Kidney (tissue), 14 donors: ENCODE results near the gene TRAF3. TPM values are rescaled to one million over a fixed set of nuclear protein-coding genes. Genes with fewer than 3 reads are reported as not detected.

Experiments
- DNase-seq, 5 donors: peaks; one replicate each; pipeline ENCODE4 v3.0.0-alpha.2; 2013 to 2020
- FAIRE-seq: peaks from 2 replicates; lab custom pipeline; 2012; peaks lifted over from hg19 to GRCh38; lab: Jason Lieb, UNC
- H3K27ac ChIP-seq, 2 donors: one replicate each; pipeline ENCODE4 v1.7.0; 2013; ENCODE audit warnings: low read depth in 2 of 2, low read length in 2 of 2, inconsistent platforms in 1 of 2
- H3K27me3 ChIP-seq: one replicate; pipeline ENCODE4 v1.7.1; 2013; ENCODE audit warnings: low read length, inconsistent platforms; ENCODE audit not compliant: control insufficient read depth, insufficient read depth
- H3K36me3 ChIP-seq, 3 donors: one replicate each; pipeline versions ENCODE4 v1.7.0 to v1.7.1; 2013; ENCODE audit warnings: low read length in 3 of 3, control low read depth in 1 of 3, inconsistent platforms in 1 of 3; ENCODE audit not compliant: insufficient read depth in 3 of 3, control insufficient read depth in 2 of 3
- H3K4me1 ChIP-seq, 3 donors: one replicate each; pipeline versions ENCODE4 v1.7.0 to v1.7.1; 2013; ENCODE audit warnings: low read length in 3 of 3, inconsistent platforms in 1 of 3, low read depth in 1 of 3; ENCODE audit not compliant: control insufficient read depth in 2 of 3, insufficient read depth in 2 of 3
- H3K4me3 ChIP-seq, 3 donors: one replicate each; pipeline versions ENCODE4 v1.7.0 to v1.8.1; 2013; ENCODE audit warnings: low read length in 3 of 3, control low read depth in 1 of 3, inconsistent platforms in 1 of 3
- H3K9ac ChIP-seq, 3 donors: one replicate each; pipeline versions ENCODE4 v1.7.0 to v1.7.1; 2013; ENCODE audit warnings: low read length in 3 of 3, control low read depth in 1 of 3, inconsistent platforms in 1 of 3
- H3K9me3 ChIP-seq, 3 donors: one replicate each; pipeline versions ENCODE4 v1.7.0 to v1.7.1; 2013; ENCODE audit warnings: low read length in 3 of 3, control low read depth in 1 of 3, inconsistent platforms in 1 of 3; ENCODE audit not compliant: control insufficient read depth in 2 of 3, insufficient read depth in 1 of 3
- intact Hi-C: fragments of 100-400 bp; cut with DNase I; formaldehyde crosslinking; loops from one replicate; pipeline ENCODE4 v1.11.1; 2022
- polyA plus RNA-seq: library from polyadenylated mRNA; stranded (reverse); fragments of 350-450 nt; fragmentation: Illumina TruSeq; extraction: RNeasy Lipid Tissue Mini Kit (QIAGEN cat#74804); gene quantifications from one replicate; pipeline ENCODE4 v1.2.3, GENCODE V29; 2014; ENCODE audit warnings: low read depth, low replicate concordance; ENCODE audit not compliant: insufficient read depth
- total RNA-seq: library from RNA; stranded (reverse); fragmentation: NEBNext Ultra II Directional; extraction: Animal tissue kit (Norgen Biotek cat#: 25700); gene quantifications from one replicate; pipeline ENCODE4 v1.2.1, GENCODE V29; 2021
- TF ChIP-seq, protein P1 (sequence below): IDR thresholded peaks from 3 replicates; pipeline ENCODE4 v1.5.1; 2012; ENCODE audit warnings: mild to moderate bottlenecking, moderate library complexity, borderline replicate concordance; ENCODE audit not compliant: insufficient read depth; ENCODE audit errors: extremely low read depth
- donor health status: control.
- donor health status: control.
- donor health status: control.
- donor health status: control.
- donor health status: control.
- donor health status: DM: yes; HTN: yes; CAD: no.
- donor health status: Normal renal cell carcinoma (clear cell type).

Gene TRAF3
- total and polyA plus RNA-seq, 2 donors from 2014 or later = 5.2 to 35.4 TPM

DNA sequence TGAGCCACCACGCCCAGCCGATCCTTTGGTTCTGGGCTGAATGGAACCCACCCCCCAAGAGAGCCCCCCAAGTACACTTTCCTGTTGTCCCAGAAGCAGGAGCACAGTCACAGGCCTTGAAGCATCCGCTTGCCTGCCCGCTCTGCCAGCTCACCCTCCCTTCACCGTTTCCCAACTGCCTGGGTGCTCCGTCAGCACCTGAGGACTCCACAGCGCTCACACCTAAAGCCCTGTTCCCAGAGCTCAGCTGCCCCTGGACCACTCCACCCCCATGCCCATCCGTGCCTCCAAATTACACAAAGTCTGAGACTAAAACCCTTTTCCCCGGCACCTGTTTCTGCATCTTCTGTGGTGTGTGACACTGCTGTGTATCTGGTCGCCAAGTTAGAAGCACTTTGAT is 44.3 kb upstream of the TRAF3 start:
- peaks cover 0 to 6% (median 2%) of the 10 kb centered on the region in 3 donors for H3K36me3 ChIP-seq
- no peak overlapping the region for H3K27ac ChIP-seq
- no peaks in the 10 kb centered on the region for H3K27me3 ChIP-seq
- FAIRE-seq (no peak), DNase-seq (no peak)
- intact Hi-C loops = no loop called here
- TF ChIP-seq, protein P1, sequence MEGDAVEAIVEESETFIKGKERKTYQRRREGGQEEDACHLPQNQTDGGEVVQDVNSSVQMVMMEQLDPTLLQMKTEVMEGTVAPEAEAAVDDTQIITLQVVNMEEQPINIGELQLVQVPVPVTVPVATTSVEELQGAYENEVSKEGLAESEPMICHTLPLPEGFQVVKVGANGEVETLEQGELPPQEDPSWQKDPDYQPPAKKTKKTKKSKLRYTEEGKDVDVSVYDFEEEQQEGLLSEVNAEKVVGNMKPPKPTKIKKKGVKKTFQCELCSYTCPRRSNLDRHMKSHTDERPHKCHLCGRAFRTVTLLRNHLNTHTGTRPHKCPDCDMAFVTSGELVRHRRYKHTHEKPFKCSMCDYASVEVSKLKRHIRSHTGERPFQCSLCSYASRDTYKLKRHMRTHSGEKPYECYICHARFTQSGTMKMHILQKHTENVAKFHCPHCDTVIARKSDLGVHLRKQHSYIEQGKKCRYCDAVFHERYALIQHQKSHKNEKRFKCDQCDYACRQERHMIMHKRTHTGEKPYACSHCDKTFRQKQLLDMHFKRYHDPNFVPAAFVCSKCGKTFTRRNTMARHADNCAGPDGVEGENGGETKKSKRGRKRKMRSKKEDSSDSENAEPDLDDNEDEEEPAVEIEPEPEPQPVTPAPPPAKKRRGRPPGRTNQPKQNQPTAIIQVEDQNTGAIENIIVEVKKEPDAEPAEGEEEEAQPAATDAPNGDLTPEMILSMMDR = no peak
- no peaks in the 10 kb centered on the region for H3K4me1 ChIP-seq
- H3K4me3 ChIP-seq = no peak overlapping the region
- no peak overlapping the region for H3K9ac ChIP-seq
- H3K9me3 ChIP-seq = no peaks in the 10 kb centered on the region

DNA sequence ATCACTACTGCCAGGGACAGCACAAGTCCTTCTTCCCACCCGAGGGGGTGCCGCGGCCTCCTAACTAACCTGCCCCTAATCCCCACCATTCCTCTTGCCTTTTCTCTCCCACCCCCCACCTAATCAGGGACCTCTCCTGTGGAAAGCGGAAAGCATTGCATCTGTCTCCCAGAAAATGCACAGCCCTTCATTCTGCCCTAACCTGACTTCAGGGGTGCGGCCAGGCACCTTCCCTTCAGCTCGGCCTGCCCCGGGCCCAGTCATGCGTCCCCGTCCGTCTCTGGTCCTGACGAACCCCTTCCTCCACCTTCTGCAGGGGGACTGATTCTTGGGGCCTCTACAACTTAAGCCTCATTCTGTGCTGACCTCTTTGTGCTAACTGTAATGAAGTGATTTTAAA is 43.9 kb upstream of the TRAF3 start:
- Histone ChIP-seq H3K27ac (no peak overlapping the region), H3K36me3 (peaks cover 0 to 4% (median under 1%) of the 10 kb centered on the region in 3 donors), H3K4me1 (no peaks in the 10 kb centered on the region), H3K4me3 (no peak overlapping the region), H3K9me3 (no peaks in the 10 kb centered on the region), H3K9ac (no peak overlapping the region), H3K27me3 (no peaks in the 10 kb centered on the region)
- TF ChIP-seq, protein P1 = no peak
- DNase-seq = no peak
- no peak for FAIRE-seq
- intact Hi-C loops = no loop called here

DNA sequence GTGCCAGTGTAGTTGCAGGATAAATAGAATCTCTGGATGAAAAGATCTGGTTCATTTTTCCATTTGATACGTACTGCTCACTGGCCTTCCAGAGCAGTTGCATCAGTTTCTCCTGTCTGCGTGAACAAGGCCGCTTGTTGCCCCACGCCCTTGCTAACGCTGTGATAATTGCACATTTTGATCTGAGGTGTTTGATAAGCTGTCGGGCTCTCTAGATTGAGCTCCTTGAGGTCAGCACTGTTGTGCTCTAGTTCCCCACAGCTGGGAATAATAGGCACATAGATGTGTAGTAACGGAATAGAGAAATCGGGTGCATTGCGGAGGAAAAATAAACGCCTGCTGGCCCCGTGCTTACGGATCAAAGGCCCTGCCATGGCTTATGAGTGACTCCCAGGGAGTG is 42.8 kb upstream of the TRAF3 start:
- H3K4me3 ChIP-seq = no peak overlapping the region
- TF ChIP-seq, protein P1 = no peak
- DNase-seq = no peak
- no peak for FAIRE-seq
- H3K36me3 ChIP-seq = no peaks in the 10 kb centered on the region
- intact Hi-C loops = no loop called here
- H3K9me3 ChIP-seq = no peaks in the 10 kb centered on the region
- H3K27ac ChIP-seq = no peak overlapping the region
- H3K4me1 ChIP-seq = no peaks in the 10 kb centered on the region
- no peak overlapping the region for H3K9ac ChIP-seq
- H3K27me3 ChIP-seq = no peaks in the 10 kb centered on the region

DNA sequence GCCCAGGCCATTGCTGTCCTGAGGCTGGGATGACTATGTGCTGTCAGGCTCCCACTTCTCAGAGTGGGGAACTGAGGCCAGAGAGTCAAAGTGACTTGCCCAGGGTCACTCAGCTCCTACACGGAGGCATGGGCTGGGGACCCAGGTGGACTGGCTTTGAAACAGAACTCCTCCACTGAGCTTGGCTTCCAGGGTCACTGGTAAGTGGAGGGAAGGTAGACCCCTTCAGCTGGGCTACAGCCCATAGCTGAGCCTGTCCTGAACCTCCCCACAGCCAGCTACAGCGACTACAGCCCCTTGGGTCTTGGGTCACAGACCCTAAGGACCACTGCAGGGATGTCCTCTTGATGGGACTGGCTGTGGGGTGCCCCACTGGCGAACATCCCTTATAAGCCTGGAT is 40.3 kb upstream of the TRAF3 start:
- Histone ChIP-seq H3K36me3 (no peaks in the 10 kb centered on the region), H3K9me3 (no peaks in the 10 kb centered on the region), H3K4me3 (no peak overlapping the region), H3K27ac (no peak overlapping the region), H3K27me3 (no peaks in the 10 kb centered on the region), H3K9ac (no peak overlapping the region), H3K4me1 (no peaks in the 10 kb centered on the region)
- intact Hi-C loops = no loop called here
- no peak for DNase-seq
- FAIRE-seq = no peak
- TF ChIP-seq, protein P1 = no peak
